ENCODE data around the gene SELENOH.
A peak's percentile ranks its signal among the peaks of the same experiment; 100 is the strongest.

SELENOH gene

DNA sequence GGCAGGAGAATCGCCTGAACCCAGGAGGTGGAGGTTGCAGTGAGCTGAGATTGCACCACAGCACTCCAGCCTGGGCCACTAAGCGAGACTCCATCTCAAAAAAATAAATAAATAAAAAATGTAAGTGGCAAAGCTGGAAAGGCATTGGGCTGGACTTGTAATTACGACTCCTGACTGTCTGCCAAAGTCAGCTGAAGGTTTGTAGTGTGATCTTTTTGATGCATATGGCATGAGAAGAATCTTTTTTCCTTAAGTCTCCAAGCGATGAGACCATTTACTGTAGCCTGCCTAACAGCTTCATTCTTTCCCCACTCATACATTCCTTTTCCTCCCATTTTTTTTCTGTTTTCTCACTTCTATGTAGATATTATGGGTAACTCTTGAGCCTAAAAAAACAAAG is 45.1 kb downstream of the SELENOH start:
- DNase-seq = no peak

DNA sequence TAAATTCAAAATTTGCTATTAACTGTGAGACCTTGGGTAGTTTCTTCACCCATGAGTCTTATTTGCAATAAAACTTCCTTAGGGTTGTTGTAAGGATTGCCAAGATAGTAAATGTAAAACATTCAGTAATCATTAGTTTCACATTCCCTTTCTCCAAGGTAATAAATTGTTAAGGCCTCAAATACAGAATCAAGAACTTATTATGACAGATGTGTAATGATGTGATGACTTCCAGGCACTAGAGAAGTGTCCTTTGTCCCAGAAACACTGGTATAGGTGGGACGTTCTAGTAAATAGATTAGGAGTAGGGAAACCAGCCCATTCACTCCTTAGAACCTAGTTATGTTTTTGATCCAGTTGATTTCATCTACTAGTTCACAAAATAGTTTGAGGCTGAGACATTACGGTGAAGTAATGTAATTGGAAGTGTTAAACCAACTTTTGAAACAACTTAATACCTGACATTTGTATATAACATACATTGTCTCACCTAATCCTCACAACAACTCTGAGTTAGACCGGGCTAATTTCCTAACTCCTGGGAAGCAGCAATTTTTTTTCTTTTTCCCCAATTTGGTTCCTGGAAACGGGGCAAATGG is 45.8 kb downstream of the SELENOH start:
- DNase-seq = no peak

DNA sequence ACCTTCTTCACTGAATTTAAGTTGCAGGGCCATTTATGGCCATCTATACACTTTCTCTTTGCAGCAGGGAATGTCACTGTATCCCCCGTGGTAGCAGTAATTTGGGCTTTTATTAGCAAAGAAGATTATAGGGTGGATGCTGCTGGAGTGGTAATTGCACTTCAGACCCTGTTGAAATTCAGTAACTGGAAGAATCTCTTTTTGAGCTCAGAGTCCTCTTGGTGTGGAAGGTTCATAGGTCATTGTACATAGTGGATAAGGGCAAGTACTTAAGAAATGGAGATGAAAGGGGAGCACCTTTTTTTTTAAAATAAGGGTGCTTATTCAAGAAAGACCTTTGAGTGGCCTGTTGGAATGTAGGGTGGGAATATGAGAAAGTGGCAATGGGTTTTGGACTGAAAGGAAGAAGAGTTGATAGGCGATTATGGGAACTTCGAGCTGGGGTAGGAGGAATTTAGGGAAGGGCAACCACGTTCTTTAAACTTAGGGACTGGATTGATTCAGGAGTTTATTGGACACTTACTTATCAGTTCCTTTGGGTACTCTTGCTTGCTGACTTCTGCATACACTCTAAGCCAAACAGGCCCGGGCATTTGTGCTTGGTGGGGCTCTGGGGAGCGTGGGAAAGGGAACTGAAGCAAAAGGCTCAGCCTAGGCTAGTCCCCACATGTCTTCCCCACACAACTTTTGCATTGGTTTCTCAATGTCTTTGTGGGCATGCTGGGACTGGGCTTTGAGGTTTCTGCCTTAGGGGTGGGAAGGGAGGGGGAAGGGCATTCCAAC is 46.8 kb downstream of the SELENOH start:
- no peak for DNase-seq

DNA sequence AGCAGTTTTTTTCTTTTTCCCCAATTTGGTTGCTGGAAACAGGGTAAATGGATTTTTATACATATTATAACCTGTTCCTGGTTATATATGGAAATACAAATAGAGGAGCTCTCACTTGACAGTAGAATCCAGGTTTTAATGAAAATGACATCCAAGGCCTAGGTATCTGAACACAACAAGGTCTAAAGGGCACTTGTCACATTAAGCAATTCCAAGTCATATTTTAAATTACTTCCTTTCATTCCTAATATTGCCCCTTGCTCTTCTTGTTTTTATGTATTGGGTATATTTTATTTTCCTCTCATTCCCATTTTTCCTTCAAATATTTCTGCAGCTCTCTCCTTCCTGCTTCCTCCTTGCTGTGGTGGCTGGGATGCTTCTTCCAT is 47.4 kb downstream of the SELENOH start:
- no peak for DNase-seq

DNA sequence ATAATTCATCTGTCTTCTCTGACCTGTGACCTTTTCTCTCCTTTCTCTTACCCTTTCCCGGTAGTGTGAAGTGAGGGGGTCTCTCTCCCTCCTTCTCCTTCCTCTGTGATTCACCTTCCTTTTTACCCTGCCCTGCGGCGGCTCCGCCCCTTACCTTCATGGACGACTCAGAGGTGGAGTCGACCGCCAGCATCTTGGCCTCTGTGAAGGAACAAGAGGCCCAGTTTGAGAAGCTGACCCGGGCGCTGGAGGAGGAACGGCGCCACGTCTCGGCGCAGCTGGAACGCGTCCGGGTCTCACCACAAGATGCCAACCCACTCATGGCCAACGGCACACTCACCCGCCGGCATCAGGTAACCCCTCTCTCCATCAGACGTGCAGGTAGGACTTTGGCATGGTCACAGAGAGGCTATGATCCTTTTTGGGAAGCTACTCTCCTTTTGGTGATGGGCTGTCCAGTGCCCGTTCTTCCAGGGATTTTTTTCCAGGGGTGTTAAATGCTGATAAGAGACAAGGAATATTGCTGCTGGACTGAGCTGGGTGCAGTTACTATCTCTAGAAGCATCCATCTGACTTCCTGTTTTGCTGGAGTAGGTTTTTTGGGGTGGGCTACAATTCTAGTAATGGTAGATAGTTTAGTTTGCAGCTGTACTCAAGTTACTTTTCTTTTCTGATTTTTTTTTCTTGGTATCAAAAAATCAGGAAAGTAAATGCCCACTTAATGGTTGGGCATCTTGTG is 50.2 kb downstream of the SELENOH start:
- DNase-seq = no peak

DNA sequence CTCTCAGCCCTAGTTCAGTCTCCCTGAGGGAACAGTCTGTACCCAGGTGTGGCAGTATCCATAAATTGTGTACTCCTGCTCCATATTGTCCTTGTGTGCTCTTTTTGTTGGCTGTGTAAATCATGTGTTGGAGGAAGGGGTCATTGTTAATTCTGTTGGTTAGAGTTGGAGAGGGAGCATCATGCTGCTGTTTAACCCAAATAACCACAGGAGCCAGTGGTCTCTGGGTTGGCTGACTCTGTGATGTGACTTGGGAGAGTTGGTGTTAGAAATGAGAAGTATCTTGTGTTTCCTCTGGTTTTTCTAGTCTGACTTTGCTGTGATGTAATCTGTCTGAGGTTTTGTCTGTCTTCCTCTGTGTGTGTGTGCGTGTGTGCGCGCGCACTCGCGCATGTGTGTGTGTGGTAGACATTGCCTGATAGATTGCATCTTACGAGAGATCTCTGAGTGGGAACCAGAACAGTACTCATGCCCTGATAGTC is 50.8 kb downstream of the SELENOH start:
- DNase-seq = peak; percentile 80

DNA sequence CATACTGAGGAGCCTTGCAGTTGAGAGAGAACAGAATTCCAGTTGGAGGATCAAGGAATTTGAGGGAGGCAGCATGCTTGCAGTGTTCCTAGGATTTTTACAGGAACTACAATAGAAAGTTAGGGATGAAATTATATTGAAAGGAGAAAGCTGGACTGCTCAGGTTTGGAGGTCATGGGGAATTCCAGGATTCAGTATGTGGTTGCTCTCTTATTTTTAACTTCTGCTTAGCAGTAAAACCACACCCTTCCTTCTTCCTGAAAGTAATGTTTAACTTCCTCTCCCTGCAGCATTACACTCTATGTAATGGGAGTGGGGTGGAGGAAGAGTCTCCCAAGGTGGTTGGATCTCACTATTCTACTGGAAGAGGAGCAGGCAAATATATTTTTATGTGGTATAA is 51.6 kb downstream of the SELENOH start:
- no peak for DNase-seq

Data from activated effector memory CD4-positive, alpha-beta T cell treated with Interleukin-2 at 50 U/mL for 16 hours (primary cell).